Sciatic nerve (tissue), 2 donors: ENCODE measurements around the gene RBBP5. TPM values are rescaled to one million over a fixed set of nuclear protein-coding genes. Genes with fewer than 3 reads are reported as not detected.

Source experiments
- ATAC-seq: fragments of 200-7000 bp; cut with Tn5 transposase; one replicate; pipeline ENCODE4 v1.9.1; 2020; ENCODE audit warnings: mild to moderate bottlenecking, moderate library complexity
- DNase-seq: peaks from one replicate; pipeline ENCODE4 v3.0.0-alpha.2; 2020; ENCODE audit warnings: low spot score
- intact Hi-C: fragments of 100-400 bp; cut with DNase I; formaldehyde crosslinking; loops from one replicate; pipeline ENCODE4 v1.14.2; 2022
- total RNA-seq: library from RNA; stranded (reverse); fragmentation: NEBNext Ultra II Directional; extraction: Animal tissue kit (Norgen Biotek cat#: 25700); gene quantifications from one replicate; pipeline ENCODE4 v1.2.1, GENCODE V29; 2021
- donor health status: DM: no; HTN: no; CAD: no.
- donor health status: DM: no; HTN: no; CAD: no.

Gene RBBP5
- total RNA-seq, 1 donor from 2014 or later: 18.1 TPM

DNA sequence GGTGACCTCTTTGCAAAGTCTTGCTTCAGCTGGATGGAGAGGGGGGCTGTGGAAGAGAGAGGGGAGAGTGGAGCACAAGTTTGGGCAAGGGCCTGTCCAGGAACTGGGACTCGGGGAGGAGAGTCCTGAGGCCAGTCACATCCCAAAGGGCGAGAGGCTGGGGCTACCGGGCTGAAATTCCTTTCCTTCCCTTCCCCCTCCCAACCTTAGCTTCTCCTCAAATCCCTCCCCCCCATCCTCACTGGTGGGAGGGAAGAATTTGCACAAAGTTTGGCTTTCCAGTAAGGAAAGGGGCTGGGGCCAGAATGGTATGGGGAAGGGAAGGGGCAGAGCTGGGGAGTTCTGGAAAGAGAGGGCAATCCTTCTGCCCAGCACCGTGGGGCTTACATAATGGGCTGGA, 77.9 kb downstream of the RBBP5 start:
- DNase-seq (no peak), ATAC-seq (no peak)
- intact Hi-C loops: no loop called here

DNA sequence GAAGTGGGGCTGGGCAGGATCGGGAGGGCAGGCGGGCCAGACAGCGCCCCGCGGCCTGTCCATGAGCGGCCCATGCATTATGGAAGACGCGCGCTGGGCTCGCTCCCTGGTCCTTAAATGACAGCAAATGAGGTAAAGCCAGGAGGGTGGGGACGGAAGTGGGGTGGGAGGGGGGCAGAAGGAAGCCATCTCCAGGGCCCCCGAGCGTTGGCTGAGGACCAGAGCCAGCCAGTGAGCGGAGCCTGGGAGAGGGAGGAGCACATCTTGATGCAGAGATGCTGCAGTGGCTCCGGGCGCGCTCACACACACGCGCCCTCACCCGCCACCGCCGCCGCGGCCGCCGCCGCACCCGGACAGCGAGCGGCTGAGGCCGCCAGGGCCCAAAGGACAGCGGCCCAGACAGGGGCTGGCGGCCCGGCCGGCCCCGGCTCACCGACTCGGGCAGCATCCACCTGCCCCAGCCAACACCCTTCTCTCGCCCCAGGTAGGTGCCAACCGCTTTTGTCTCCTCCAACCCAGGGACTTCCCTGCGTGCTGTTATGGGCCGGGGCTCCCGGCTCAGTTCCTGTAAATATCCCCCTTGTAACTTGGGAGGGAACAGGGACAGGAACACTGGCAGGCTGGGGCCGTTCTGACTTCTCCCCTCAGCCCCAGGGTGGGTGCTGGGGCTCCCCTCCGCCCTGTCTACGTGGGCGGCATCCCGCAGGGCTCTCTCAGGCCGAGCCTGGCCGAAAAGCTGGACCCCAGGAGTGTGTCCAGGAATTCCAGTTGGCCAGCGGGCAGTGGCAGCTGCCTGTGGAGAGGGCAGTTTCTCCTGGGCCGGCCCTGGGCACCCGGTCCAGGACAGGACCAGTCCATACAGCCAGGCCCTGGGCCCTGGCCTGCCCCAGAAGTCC, 78.6 kb downstream of the RBBP5 start, which contains the start of gene CNTN2:
Gene CNTN2 (plus strand): TSS at position 302 of the 896 bp plus-strand sequence. CDS start 9,974 bp downstream, outside the sequence.
- DNase-seq (no peak), ATAC-seq (no peak)
- intact Hi-C loops: no loop called here

DNA sequence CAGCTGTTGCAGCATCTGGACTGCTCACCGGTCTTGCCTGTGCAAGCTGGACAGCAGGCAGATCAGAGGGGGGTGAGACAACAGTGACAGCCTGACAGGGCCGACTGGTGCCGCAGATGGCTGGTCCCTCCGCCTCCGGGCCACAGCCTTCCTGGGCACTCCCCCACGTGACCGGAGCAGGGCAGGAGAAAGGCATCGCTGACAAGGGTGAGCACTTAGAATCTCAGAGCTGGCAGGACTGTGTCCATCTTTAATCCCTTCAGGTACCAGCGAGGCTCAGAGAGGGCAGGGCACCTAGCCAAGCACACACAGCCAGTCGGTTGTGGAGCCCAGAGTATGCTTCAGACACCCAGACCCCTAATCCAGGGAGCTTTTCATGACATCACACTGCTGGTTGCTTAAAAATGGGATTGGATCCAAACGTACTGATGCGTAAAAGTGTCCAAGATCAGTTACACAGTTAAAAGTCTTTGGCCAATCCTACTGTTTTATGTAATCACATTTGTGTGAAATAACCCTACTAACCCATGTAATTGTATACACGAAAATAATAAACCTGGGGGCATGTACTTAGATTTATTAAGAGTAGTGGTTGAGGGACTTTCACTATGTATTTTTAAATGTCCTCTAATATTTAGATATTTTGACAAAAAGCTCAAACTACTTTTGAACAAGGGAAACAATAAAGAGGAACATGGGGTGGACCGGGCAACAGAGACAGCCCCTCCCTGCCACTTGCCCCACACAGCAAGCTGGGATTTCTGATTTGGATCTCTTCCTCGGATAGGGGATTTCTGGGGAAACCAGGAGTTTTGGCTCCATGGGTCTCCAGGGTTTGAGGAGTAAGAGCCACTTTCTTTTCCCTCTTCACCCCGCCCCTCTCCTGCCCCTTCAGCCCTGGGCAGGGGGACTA, 79.5 kb downstream of the RBBP5 start:
- intact Hi-C loops: no loop called here
- ATAC-seq (no peak), DNase-seq (no peak)

DNA sequence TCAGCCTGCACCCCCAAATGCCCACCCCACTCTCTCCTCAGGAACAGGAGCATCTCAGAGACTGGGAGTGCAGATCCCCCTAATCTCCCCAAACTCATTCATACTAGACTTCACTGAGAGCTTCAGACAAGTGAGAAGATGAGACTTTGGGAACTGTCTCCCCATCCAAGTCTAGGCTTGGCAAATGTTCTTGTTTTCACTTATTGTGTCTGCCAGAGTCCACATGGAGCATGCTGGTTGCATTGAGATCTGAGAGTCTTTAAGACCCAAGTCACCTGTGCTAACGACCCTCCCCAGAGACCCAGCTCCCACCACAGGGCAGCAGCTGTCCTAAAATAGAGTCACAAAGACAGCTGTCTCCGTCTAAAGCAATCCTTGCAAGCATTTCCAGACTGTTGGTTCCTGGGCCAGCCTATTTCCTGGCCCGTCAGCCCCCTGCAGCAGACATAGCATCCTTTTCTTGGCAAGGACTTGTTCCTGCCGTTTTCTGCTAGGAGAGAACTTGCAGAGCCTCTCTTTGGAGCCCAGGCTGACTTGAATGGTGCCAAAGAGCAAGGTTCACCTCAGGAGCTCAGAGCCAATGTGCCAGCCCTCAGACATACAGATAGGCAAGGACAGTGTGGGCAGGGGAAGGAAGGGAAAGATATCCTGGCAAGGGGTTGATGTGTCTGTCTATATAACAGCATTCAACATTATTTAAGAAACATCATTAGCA, 80.6 kb downstream of the RBBP5 start:
- no peak for DNase-seq
- intact Hi-C loops: no loop called here
- no peak for ATAC-seq

DNA sequence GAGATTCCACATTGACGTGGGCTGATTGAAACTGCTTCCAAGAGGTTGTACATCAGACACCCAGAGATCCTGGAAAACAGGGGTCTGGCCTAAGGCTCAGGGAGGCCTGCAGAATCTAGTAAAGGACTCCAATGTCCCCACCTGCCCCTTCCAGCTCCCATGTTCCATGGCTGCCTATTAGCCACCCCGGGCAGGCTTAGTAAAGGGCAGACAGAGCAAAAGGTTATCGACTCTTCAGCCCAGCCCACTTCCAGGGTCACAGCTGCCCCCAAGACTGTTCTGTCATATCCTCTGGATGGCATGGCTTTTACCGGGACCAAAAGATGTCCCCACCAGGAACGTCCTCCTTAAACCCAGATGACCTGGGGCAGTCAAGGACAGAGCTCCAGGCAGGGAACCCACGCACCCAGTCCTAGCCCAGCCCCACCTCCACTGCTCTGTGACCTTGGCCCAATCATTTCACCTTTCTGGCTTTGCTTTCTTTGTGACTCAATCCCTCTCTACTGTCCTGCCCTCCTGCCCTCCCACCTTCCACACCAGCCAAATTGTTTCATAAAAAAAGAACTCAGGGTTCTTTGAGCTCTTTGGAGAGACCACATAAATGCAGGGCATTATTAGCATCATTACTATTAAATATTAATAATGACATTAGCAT, 83.5 kb downstream of the RBBP5 start:
- ATAC-seq: no peak
- intact Hi-C loops: no loop called here

DNA sequence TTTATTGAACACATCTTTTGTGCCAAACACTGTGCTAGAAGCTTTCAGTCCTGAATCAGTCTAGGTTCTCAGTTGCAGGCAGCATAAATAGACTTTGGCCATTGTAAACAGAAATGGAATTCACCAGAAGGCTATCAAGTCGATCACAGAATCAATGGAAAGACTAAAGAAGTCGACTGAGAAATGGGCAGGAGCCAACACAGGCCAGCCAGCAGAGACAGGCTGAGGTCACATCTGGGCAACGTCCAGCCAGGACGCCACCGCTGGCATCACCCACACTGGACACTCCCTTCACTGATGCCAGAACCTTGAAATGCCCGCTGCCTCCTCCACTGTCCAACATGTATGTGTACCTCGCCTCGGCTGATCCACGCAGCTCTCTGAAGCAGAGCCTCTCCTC, 84.2 kb downstream of the RBBP5 start:
- DNase-seq (no peak), ATAC-seq (no peak)
- intact Hi-C loops: no loop called here

More for the DNA sequence above, 83.5 kb downstream of the RBBP5 start:
- no peak for DNase-seq

Other genes starting within 250 kb of the RBBP5 start
- 8.0 TPM for gene CNTN2, start 78.8 kb downstream of the RBBP5 start, total RNA-seq
- gene TMEM81, start 37.5 kb downstream of the RBBP5 start, total RNA-seq: 2.8 TPM
- gene DSTYK, start 89.7 kb upstream of the RBBP5 start, total RNA-seq: 16.9 TPM
- gene TMCC2, start 106.0 kb upstream of the RBBP5 start, total RNA-seq: 14.8 TPM
- 4.7 TPM for gene NUAK2, start 199.8 kb upstream of the RBBP5 start, total RNA-seq
- gene KLHDC8A, start 234.9 kb upstream of the RBBP5 start, total RNA-seq: 17.4 TPM